BE2C (cell line): ENCODE results near the gene NFX1.

ENCODE experiments used
- DNase-seq: peaks from one replicate; pipeline ENCODE4 v3.0.0-alpha.2; 2020
- H3K27me3 ChIP-seq: fragments of 250-450 bp; sonication (Bioruptor Pico); 2 replicates; pipeline ENCODE4 v1.5.1; 2020; ENCODE audit warnings: mild to moderate bottlenecking
- H3K36me3 ChIP-seq: fragments of 250-450 bp; sonication (Bioruptor Pico); 2 replicates; pipeline ENCODE4 v1.5.1; 2020; ENCODE audit warnings: mild to moderate bottlenecking
- H3K4me1 ChIP-seq: fragments of 250-450 bp; sonication (Bioruptor Pico); 2 replicates; pipeline ENCODE4 v1.5.1; 2020
- H3K4me3 ChIP-seq: 2 replicates; pipeline ENCODE4 v1.5.1; 2011; ENCODE audit warnings: low read depth, low read length
- H3K9me3 ChIP-seq: fragments of 250-450 bp; sonication (Bioruptor Pico); 2 replicates; pipeline ENCODE4 v1.5.1; 2020
- CTCF ChIP-seq: IDR thresholded peaks from 2 replicates; pipeline ENCODE4 v1.5.1; 2012; ENCODE audit warnings: mild to moderate bottlenecking, low read depth, low read length

NFX1 gene

GRCh38 chr9:33404788-33405362 is 114.6 kb downstream of the NFX1 start:
- TF ChIP-seq CTCF: no peak
- Histone ChIP-seq H3K36me3 (no peaks in the 10 kb centered on the region), H3K4me1 (no peaks in the 10 kb centered on the region), H3K27me3 (no peaks in the 10 kb centered on the region), H3K9me3 (no peaks in the 10 kb centered on the region), H3K4me3 (no peak overlapping the region)
- no peak for DNase-seq

GRCh38 chr9:33407061-33407460 is 116.7 kb downstream of the NFX1 start:
- Histone ChIP-seq H3K9me3 (no peaks in the 10 kb centered on the region), H3K27me3 (no peaks in the 10 kb centered on the region), H3K4me3 (no peak overlapping the region), H3K36me3 (no peaks in the 10 kb centered on the region), H3K4me1 (no peaks in the 10 kb centered on the region)
- DNase-seq: no peak
- no peak for TF ChIP-seq CTCF

- TF ChIP-seq CTCF: no peak
- peak; percentile 23 for DNase-seq
- Histone ChIP-seq H3K36me3 (no peaks in the 10 kb centered on the region), H3K4me1 (no peaks in the 10 kb centered on the region), H3K27me3 (no peaks in the 10 kb centered on the region), H3K4me3 (no peak overlapping the region), H3K9me3 (no peaks in the 10 kb centered on the region)
Observed at GRCh38 chr9:33408087-33408486, 117.8 kb downstream of the NFX1 start.

- no peak for TF ChIP-seq CTCF
Observed at GRCh38 chr9:33414268-33414667, 124.0 kb downstream of the NFX1 start.

GRCh38 chr9:33414889-33415500 is 124.7 kb downstream of the NFX1 start:
- DNase-seq: no peak
- H3K36me3 ChIP-seq: no peaks in the 10 kb centered on the region
- H3K9me3 ChIP-seq: no peaks in the 10 kb centered on the region
- H3K4me1 ChIP-seq: no peaks in the 10 kb centered on the region
- no peaks in the 10 kb centered on the region for H3K27me3 ChIP-seq
- H3K4me3 ChIP-seq: no peak overlapping the region
- TF ChIP-seq CTCF: no peak

More at GRCh38 chr9:33414268-33414667, 124.0 kb downstream of the NFX1 start:
- Histone ChIP-seq H3K4me3 (no peak overlapping the region), H3K36me3 (no peaks in the 10 kb centered on the region), H3K27me3 (no peaks in the 10 kb centered on the region), H3K4me1 (no peaks in the 10 kb centered on the region), H3K9me3 (no peaks in the 10 kb centered on the region)
- DNase-seq: no peak

GRCh38 chr9:33415501-33416038 is 125.3 kb downstream of the NFX1 start:
- no peak overlapping the region for H3K4me3 ChIP-seq

More at GRCh38 chr9:33415501-33416038, 125.3 kb downstream of the NFX1 start:
- peak; percentile 67 for DNase-seq
- Histone ChIP-seq H3K27me3 (no peaks in the 10 kb centered on the region), H3K36me3 (no peaks in the 10 kb centered on the region), H3K9me3 (no peaks in the 10 kb centered on the region), H3K4me1 (no peaks in the 10 kb centered on the region)
- peak; percentile 73 for TF ChIP-seq CTCF
